HEK293 (cell line): Measurements from ENCODE around the gene MYOM3.
"Not testable (repeated sequence)": the region's sequence is repeated elsewhere in the genome, so short reads cannot be mapped to it uniquely, and the experiment has no call there.

Experiments used
- CTCF ChIA-PET: fragments of 350-600 bp; formaldehyde crosslinking; extraction: SDS; loops from one replicate; lab custom pipeline; 2021; ENCODE audit warnings: antibody characterized with exemption; lab: Yijun Ruan, JAX
- POLR2A ChIA-PET: fragments of 300-600 bp; formaldehyde crosslinking; extraction: SDS; loops from one replicate; lab custom pipeline; 2020; ENCODE audit warnings: antibody characterized with exemption, inconsistent platforms; lab: Yijun Ruan, JAX
- H3K27ac ChIP-seq: fragments of 200-500 bp; sonication (Bioruptor generic); 2 replicates; pipeline ENCODE4 v1.5.1; 2014; ENCODE audit warnings: low read depth, low read length, control low read depth, inconsistent platforms; ENCODE audit errors: extremely low read depth
- H3K36me3 ChIP-seq, 2 experiments: fragments of 200-500 bp in 1 of 2; sonication (Bioruptor generic) in 1 of 2; 1 replicate in 1 of 2; 2 replicates in 1 of 2; pipeline ENCODE4 v1.5.1; 2014 to 2017; ENCODE audit warnings: inconsistent platforms in 2 of 2, low read length in 2 of 2; ENCODE audit not compliant: control insufficient read depth in 2 of 2, insufficient read depth in 1 of 2
- H3K4me1 ChIP-seq: fragments of 200-500 bp; sonication (Bioruptor generic); 2 replicates; pipeline ENCODE4 v1.5.1; 2014; ENCODE audit warnings: mild to moderate bottlenecking, low read length, inconsistent platforms; ENCODE audit not compliant: control insufficient read depth, insufficient read depth
- H3K4me3 ChIP-seq: 2 replicates; pipeline ENCODE4 v1.5.1; 2011; ENCODE audit warnings: low read depth, mild to moderate bottlenecking, control low read depth, low read length, moderate library complexity
- H3K9me3 ChIP-seq: fragments of 200-500 bp; sonication (Bioruptor generic); 2 replicates; pipeline ENCODE4 v1.5.1; 2014; ENCODE audit warnings: low read depth, low read length, inconsistent platforms; ENCODE audit not compliant: control insufficient read depth, insufficient read depth
- FEZF1 ChIP-seq: fragments of 450-650 bp; formaldehyde crosslinking; IDR thresholded peaks from 2 replicates; pipeline ENCODE4 v1.5.1; 2016; ENCODE audit warnings: missing biosample characterization, missing genetic modification characterization
- GFI1B ChIP-seq: fragments of 450-650 bp; formaldehyde crosslinking; IDR thresholded peaks from 2 replicates; pipeline ENCODE4 v1.5.1; 2016; ENCODE audit warnings: missing biosample characterization, missing genetic modification characterization
- GLI2 ChIP-seq: fragments of 450-650 bp; formaldehyde crosslinking; IDR thresholded peaks from 2 replicates; pipeline ENCODE4; 2017; ENCODE audit warnings: missing biosample characterization, missing genetic modification characterization, low read depth, borderline replicate concordance
- GLIS2 ChIP-seq: fragments of 450-650 bp; formaldehyde crosslinking; IDR thresholded peaks from 2 replicates; pipeline ENCODE4 v1.5.1; 2016; ENCODE audit warnings: missing biosample characterization, missing genetic modification characterization
- KLF10 ChIP-seq: fragments of 450-650 bp; IDR thresholded peaks from 2 replicates; pipeline ENCODE4 v1.5.1; 2018; ENCODE audit warnings: missing biosample characterization, mild to moderate bottlenecking, missing genetic modification characterization
- KLF9 ChIP-seq: fragments of 450-650 bp; formaldehyde crosslinking; IDR thresholded peaks from 2 replicates; pipeline ENCODE4 v1.5.1; 2016; ENCODE audit warnings: missing biosample characterization, missing genetic modification characterization, low read depth
- OSR2 ChIP-seq: fragments of 450-650 bp; formaldehyde crosslinking; IDR thresholded peaks from 2 replicates; pipeline ENCODE4 v1.5.1; 2016; ENCODE audit warnings: missing biosample characterization, missing genetic modification characterization
- SP7 ChIP-seq: fragments of 450-650 bp; formaldehyde crosslinking; IDR thresholded peaks from 2 replicates; pipeline ENCODE4 v1.5.1; 2016; ENCODE audit warnings: missing biosample characterization, missing genetic modification characterization
- WT1 ChIP-seq: fragments of 450-650 bp; formaldehyde crosslinking; IDR thresholded peaks from 2 replicates; pipeline ENCODE4 v1.5.1; 2016; ENCODE audit warnings: missing biosample characterization, missing genetic modification characterization
- ZBTB21 ChIP-seq: fragments of 450-650 bp; formaldehyde crosslinking; IDR thresholded peaks from 2 replicates; pipeline ENCODE4 v1.5.1; 2017; ENCODE audit warnings: missing biosample characterization, missing genetic modification characterization
- ZNF10 ChIP-seq: fragments of 450-650 bp; formaldehyde crosslinking; IDR thresholded peaks from 2 replicates; pipeline ENCODE4 v1.5.1; 2017; ENCODE audit warnings: missing biosample characterization, missing genetic modification characterization
- ZNF169 ChIP-seq: fragments of 450-650 bp; formaldehyde crosslinking; IDR thresholded peaks from 2 replicates; pipeline ENCODE4 v1.5.1; 2016; ENCODE audit warnings: missing biosample characterization, missing genetic modification characterization
- ZNF341 ChIP-seq: fragments of 450-650 bp; formaldehyde crosslinking; IDR thresholded peaks from 2 replicates; pipeline ENCODE4; 2016; ENCODE audit warnings: low read depth, missing biosample characterization, missing genetic modification characterization
- ZNF433 ChIP-seq: fragments of 450-650 bp; formaldehyde crosslinking; IDR thresholded peaks from 2 replicates; pipeline ENCODE4 v1.5.1; 2016; ENCODE audit warnings: missing biosample characterization, missing genetic modification characterization, low read depth
- ZNF549 ChIP-seq: fragments of 450-650 bp; IDR thresholded peaks from 2 replicates; pipeline ENCODE4 v1.5.1; 2018; ENCODE audit warnings: missing biosample characterization, missing genetic modification characterization, mild to moderate bottlenecking, inconsistent platforms, moderate library complexity
- ZNF571 ChIP-seq: fragments of 450-650 bp; formaldehyde crosslinking; IDR thresholded peaks from 2 replicates; pipeline ENCODE4 v1.5.0; 2017; ENCODE audit warnings: missing biosample characterization, missing genetic modification characterization
- ZNF596 ChIP-seq: fragments of 450-650 bp; IDR thresholded peaks from 2 replicates; pipeline ENCODE4 v1.5.0; 2018; ENCODE audit warnings: missing biosample characterization, mild to moderate bottlenecking, missing genetic modification characterization, moderate library complexity
- ZNF629 ChIP-seq: fragments of 450-650 bp; formaldehyde crosslinking; IDR thresholded peaks from 2 replicates; pipeline ENCODE4 v1.5.1; 2017; ENCODE audit warnings: missing biosample characterization, missing genetic modification characterization
- ZNF776 ChIP-seq: fragments of 450-650 bp; formaldehyde crosslinking; IDR thresholded peaks from 2 replicates; pipeline ENCODE4 v1.5.0; 2017; ENCODE audit warnings: missing biosample characterization, missing genetic modification characterization, borderline replicate concordance
- ZSCAN16 ChIP-seq: fragments of 450-650 bp; formaldehyde crosslinking; IDR thresholded peaks from 2 replicates; pipeline ENCODE4 v1.5.1; 2016; ENCODE audit warnings: missing biosample characterization, missing genetic modification characterization
- ZSCAN23 ChIP-seq: fragments of 450-650 bp; formaldehyde crosslinking; IDR thresholded peaks from 2 replicates; pipeline ENCODE4 v1.5.1; 2016; ENCODE audit warnings: missing biosample characterization, missing genetic modification characterization
- TF ChIP-seq, protein P1 (sequence below): fragments of 450-650 bp; formaldehyde crosslinking; IDR thresholded peaks from 2 replicates; pipeline ENCODE4 v1.5.1; 2017; ENCODE audit warnings: missing biosample characterization, missing genetic modification characterization
- TF ChIP-seq, protein P2 (sequence below): fragments of 450-650 bp; formaldehyde crosslinking; IDR thresholded peaks from 2 replicates; pipeline ENCODE4 v1.5.1; 2017; ENCODE audit warnings: missing biosample characterization, missing genetic modification characterization
- TF ChIP-seq, protein P3 (sequence below): fragments of 450-650 bp; IDR thresholded peaks from 2 replicates; pipeline ENCODE4 v1.5.1; 2018; ENCODE audit warnings: missing biosample characterization, mild to moderate bottlenecking, missing genetic modification characterization
- TF ChIP-seq, protein P4 (sequence below): fragments of 450-650 bp; formaldehyde crosslinking; IDR thresholded peaks from 2 replicates; pipeline ENCODE4 v1.5.1; 2016; ENCODE audit warnings: missing biosample characterization, missing genetic modification characterization
- TF ChIP-seq, protein P5 (sequence below): fragments of 450-650 bp; formaldehyde crosslinking; IDR thresholded peaks from 2 replicates; pipeline ENCODE4 v1.5.1; 2016; ENCODE audit warnings: missing biosample characterization, missing genetic modification characterization

Gene MYOM3

DNA sequence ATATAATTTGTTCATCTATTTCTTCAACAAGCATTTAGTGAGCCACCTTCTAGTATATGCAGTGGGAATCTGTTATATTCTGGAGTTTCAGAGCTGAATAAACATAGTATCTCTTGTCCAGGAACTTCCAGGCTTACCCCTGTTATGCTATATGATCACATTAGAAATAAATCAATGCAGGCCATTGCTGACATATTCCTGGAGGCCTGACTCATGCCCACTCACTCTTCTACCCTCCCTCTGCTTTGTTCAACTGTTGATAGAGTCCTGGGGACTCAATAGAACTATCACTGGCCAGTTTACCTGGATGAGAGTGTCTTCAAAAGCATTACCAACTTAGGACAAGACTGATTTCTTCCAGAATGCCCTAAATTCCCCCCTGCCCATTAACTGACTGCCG is 102.5 kb downstream of the MYOM3 start (continued):
- TF ChIP-seq GLI2 (tag by site-specific recombination): peak; percentile 49; the same call in 1 of the 2 replicates
- no peak for TF ChIP-seq ZNF549 (tag by site-specific recombination)
- peak; percentile 82; the same call in 1 of the 2 replicates for TF ChIP-seq ZSCAN23 (tag by site-specific recombination)
- TF ChIP-seq, protein P1, sequence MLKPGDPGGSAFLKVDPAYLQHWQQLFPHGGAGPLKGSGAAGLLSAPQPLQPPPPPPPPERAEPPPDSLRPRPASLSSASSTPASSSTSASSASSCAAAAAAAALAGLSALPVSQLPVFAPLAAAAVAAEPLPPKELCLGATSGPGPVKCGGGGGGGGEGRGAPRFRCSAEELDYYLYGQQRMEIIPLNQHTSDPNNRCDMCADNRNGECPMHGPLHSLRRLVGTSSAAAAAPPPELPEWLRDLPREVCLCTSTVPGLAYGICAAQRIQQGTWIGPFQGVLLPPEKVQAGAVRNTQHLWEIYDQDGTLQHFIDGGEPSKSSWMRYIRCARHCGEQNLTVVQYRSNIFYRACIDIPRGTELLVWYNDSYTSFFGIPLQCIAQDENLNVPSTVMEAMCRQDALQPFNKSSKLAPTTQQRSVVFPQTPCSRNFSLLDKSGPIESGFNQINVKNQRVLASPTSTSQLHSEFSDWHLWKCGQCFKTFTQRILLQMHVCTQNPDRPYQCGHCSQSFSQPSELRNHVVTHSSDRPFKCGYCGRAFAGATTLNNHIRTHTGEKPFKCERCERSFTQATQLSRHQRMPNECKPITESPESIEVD: no peak
- peak; percentile 65 for TF ChIP-seq ZNF341 (tag by site-specific recombination)
- TF ChIP-seq ZSCAN16 (tag by site-specific recombination): no peak
- TF ChIP-seq, protein P2, sequence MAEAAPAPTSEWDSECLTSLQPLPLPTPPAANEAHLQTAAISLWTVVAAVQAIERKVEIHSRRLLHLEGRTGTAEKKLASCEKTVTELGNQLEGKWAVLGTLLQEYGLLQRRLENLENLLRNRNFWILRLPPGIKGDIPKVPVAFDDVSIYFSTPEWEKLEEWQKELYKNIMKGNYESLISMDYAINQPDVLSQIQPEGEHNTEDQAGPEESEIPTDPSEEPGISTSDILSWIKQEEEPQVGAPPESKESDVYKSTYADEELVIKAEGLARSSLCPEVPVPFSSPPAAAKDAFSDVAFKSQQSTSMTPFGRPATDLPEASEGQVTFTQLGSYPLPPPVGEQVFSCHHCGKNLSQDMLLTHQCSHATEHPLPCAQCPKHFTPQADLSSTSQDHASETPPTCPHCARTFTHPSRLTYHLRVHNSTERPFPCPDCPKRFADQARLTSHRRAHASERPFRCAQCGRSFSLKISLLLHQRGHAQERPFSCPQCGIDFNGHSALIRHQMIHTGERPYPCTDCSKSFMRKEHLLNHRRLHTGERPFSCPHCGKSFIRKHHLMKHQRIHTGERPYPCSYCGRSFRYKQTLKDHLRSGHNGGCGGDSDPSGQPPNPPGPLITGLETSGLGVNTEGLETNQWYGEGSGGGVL (tag by site-specific recombination): peak; percentile 24; the same call in 1 of the 2 replicates
- TF ChIP-seq GLIS2: no peak
- TF ChIP-seq ZNF596 (tag by site-specific recombination): no peak
- TF ChIP-seq ZNF776 (tag by site-specific recombination): no peak
- TF ChIP-seq FEZF1 (tag by site-specific recombination): no peak
- no peak for TF ChIP-seq ZBTB21 (tag by site-specific recombination)
- no peak for TF ChIP-seq OSR2 (tag by site-specific recombination)
- no peak for TF ChIP-seq ZNF433
- TF ChIP-seq ZNF571 (tag by site-specific recombination): no peak
- no peak for TF ChIP-seq ZNF169 (tag by site-specific recombination)
- peak; percentile 88 for TF ChIP-seq GFI1B
- no peak for TF ChIP-seq KLF9

DNA sequence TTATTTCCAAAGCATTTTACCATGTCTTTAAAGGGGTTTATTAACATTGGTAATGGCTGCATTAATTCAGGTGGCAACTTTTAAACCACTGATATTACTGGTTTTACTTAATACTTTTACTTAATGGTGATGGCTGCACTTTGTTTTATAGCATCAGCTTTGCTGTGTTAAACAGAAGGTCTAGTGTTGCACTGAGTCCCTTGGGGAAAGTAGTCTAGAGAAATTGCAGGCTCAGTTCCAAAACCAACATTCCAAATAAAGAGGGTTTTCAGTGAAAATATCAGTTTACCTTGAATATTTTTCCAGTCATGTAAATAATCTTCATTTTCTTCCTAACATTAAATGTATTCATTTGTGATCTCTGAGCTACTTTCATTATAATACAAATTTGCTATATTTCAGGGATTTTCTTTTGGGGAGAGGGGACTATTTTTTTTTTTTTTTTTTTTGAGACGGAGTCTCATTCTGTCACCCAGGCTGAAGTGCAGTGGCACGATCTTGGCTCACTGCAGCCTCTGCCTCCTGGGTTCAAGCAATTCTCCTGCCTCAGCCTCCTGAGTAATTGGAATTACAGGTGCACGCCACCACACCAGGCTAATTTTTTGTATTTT is 103.3 kb downstream of the MYOM3 start:
- ChIA-PET CTCF (interaction anchor here (1.0 to 1.5 kb wide), 3 partner anchors 20 to 511 kb away, joined by 3 to 4 read pairs (median 3); no protein-coding TSS in a partner anchor), POLR2A (interaction anchor here (1.4 to 1.7 kb wide), 3 partner anchors 10 to 38 kb away, joined by 3 to 9 read pairs (median 8); partner anchors contain the start of gene SRSF10)
- H3K36me3 ChIP-seq, H3K4me3 ChIP-seq, H3K9me3 ChIP-seq: not testable (repeated sequence)
- H3K27ac ChIP-seq: peak overlapping the region; percentile 70
- peaks cover 26% of the 10 kb centered on the region for H3K4me1 ChIP-seq
- TF ChIP-seq ZNF10 (tag by site-specific recombination) (0 out of 2 replicates have a peak, but pooled peaks have one; percentile 11), ZNF629 (tag by site-specific recombination) (peak; percentile 40; the same call in 1 of the 2 replicates), WT1 (tag by site-specific recombination) (peak; percentile 21; the same call in 1 of the 2 replicates), OSR2 (tag by site-specific recombination) (peak; percentile 88), KLF10 (peak; percentile 47; the same call in 1 of the 2 replicates), SP7 (0 out of 2 replicates have a peak, but pooled peaks have one; percentile 9)
- TF ChIP-seq, protein P3, sequence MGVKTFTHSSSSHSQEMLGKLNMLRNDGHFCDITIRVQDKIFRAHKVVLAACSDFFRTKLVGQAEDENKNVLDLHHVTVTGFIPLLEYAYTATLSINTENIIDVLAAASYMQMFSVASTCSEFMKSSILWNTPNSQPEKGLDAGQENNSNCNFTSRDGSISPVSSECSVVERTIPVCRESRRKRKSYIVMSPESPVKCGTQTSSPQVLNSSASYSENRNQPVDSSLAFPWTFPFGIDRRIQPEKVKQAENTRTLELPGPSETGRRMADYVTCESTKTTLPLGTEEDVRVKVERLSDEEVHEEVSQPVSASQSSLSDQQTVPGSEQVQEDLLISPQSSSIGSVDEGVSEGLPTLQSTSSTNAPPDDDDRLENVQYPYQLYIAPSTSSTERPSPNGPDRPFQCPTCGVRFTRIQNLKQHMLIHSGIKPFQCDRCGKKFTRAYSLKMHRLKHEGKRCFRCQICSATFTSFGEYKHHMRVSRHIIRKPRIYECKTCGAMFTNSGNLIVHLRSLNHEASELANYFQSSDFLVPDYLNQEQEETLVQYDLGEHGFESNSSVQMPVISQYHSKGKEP: peak; percentile 84; the same call in 1 of the 2 replicates
- TF ChIP-seq, protein P4, sequence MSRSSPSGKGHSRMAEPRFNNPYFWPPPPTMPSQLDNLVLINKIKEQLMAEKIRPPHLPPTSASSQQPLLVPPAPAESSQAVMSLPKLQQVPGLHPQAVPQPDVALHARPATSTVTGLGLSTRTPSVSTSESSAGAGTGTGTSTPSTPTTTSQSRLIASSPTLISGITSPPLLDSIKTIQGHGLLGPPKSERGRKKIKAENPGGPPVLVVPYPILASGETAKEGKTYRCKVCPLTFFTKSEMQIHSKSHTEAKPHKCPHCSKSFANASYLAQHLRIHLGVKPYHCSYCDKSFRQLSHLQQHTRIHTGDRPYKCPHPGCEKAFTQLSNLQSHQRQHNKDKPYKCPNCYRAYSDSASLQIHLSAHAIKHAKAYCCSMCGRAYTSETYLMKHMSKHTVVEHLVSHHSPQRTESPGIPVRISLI: peak; percentile 84
- TF ChIP-seq, protein P5, sequence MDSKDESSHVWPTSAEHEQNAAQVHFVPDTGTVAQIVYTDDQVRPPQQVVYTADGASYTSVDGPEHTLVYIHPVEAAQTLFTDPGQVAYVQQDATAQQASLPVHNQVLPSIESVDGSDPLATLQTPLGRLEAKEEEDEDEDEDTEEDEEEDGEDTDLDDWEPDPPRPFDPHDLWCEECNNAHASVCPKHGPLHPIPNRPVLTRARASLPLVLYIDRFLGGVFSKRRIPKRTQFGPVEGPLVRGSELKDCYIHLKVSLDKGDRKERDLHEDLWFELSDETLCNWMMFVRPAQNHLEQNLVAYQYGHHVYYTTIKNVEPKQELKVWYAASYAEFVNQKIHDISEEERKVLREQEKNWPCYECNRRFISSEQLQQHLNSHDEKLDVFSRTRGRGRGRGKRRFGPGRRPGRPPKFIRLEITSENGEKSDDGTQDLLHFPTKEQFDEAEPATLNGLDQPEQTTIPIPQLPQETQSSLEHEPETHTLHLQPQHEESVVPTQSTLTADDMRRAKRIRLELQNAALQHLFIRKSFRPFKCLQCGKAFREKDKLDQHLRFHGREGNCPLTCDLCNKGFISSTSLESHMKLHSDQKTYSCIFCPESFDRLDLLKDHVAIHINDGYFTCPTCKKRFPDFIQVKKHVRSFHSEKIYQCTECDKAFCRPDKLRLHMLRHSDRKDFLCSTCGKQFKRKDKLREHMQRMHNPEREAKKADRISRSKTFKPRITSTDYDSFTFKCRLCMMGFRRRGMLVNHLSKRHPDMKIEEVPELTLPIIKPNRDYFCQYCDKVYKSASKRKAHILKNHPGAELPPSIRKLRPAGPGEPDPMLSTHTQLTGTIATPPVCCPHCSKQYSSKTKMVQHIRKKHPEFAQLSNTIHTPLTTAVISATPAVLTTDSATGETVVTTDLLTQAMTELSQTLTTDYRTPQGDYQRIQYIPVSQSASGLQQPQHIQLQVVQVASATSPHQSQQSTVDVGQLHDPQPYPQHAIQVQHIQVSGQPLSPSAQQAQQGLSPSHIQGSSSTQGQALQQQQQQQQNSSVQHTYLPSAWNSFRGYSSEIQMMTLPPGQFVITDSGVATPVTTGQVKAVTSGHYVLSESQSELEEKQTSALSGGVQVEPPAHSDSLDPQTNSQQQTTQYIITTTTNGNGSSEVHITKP (tag by site-specific recombination): peak; percentile 32
